K562 (cell line): ENCODE measurements around the gene GYS1. TPM values are rescaled to one million over a fixed set of nuclear protein-coding genes. Genes with fewer than 3 reads are reported as not detected.

ENCODE experiments used
- KDM2B ChIP-seq: fragments of 250-450 bp; sonication (Bioruptor Pico); IDR thresholded peaks from 2 replicates; pipeline ENCODE4 v1.8.0; 2021; ENCODE audit warnings: mild to moderate bottlenecking, moderate library complexity
- NEUROD1 ChIP-seq: fragments of 150-350 bp; IDR thresholded peaks from 2 replicates; pipeline ENCODE4 v1.6.1; 2014; ENCODE audit warnings: borderline replicate concordance, low read length, low read depth; ENCODE audit not compliant: partially characterized antibody
- POU5F1 ChIP-seq: fragments of 150-350 bp; IDR thresholded peaks from 2 replicates; pipeline ENCODE4 v1.6.1; 2014; ENCODE audit warnings: borderline replicate concordance, low read length, low read depth, mild to moderate bottlenecking; ENCODE audit not compliant: partially characterized antibody
- RFX7 ChIP-seq: fragments of 250-450 bp; sonication (Bioruptor Pico); IDR thresholded peaks from 2 replicates; pipeline ENCODE4 v1.5.1; 2021; ENCODE audit warnings: mild to moderate bottlenecking
- SIX5 ChIP-seq, 2 experiments: IDR thresholded peaks; 2 replicates each; pipeline ENCODE4 v1.6.1; 2011; ENCODE audit warnings: low read length in 2 of 2, borderline replicate concordance in 1 of 2, low read depth in 1 of 2, mild to moderate bottlenecking in 1 of 2, moderate library complexity in 1 of 2; ENCODE audit not compliant: insufficient read depth in 1 of 2
- SP1 ChIP-seq: sonication (generic); formaldehyde crosslinking; IDR thresholded peaks from 2 replicates; pipeline ENCODE4 v1.8.1; 2022; ENCODE audit warnings: mild to moderate bottlenecking, missing genetic modification reagents
- TEAD2 ChIP-seq: fragments of 450-650 bp; IDR thresholded peaks from 2 replicates; pipeline ENCODE4 v1.6.1; 2016; ENCODE audit warnings: missing genetic modification characterization, control low read depth, missing compliant biosample characterization
- XRCC5 ChIP-seq: fragments of 200-400 bp; formaldehyde crosslinking; IDR thresholded peaks from 2 replicates; pipeline ENCODE4 v1.6.1; 2017; ENCODE audit warnings: low read depth, mild to moderate bottlenecking, low read length
- ZNF197 ChIP-seq: fragments of 200-800 bp; sonication (Bioruptor generic); IDR thresholded peaks from 2 replicates; pipeline ENCODE4 v1.6.1; 2016; ENCODE audit warnings: low read depth, missing genetic modification characterization, missing compliant biosample characterization
- ZNF764 ChIP-seq: fragments of 250-450 bp; sonication (Bioruptor Pico); IDR thresholded peaks from 2 replicates; pipeline ENCODE4 v1.4.0; 2020; ENCODE audit warnings: low read depth, mild to moderate bottlenecking, moderate library complexity
- polyA plus RNA-seq, 8 experiments: library from polyadenylated mRNA; depleted of rRNA in 4 of 8; stranded (reverse) in 5 of 8; unstranded in 3 of 8; fragments of >200 nt; fragmentation: Nextera tagmentation in 2 of 8; fragmentation: Illumina TruSeq in 1 of 8; extraction: Ambion mirVana in 2 of 8; extraction: Trizol in 1 of 8; gene quantifications; 2 replicates each; pipeline versions ENCODE4 v1.2.1 to v1.2.3, GENCODE V29; 2011 to 2014; ENCODE audit warnings: inconsistent platforms in 1 of 8, missing spikeins in 1 of 8
- total RNA-seq, 7 experiments: library from RNA; depleted of rRNA in 6 of 7; stranded (reverse); fragments of >200 nt in 6 of 7; fragmentation: Illumina TruSeq in 2 of 7; extraction: Trizol in 2 of 7; gene quantifications; 2 replicates each; pipeline versions ENCODE4 v1.2.1 to v1.2.3, GENCODE V29; 2011 to 2021; ENCODE audit warnings: low replicate concordance in 1 of 7
- TF ChIP-seq, protein P1 (sequence below), 2 experiments: fragments of 450-650 bp in 1 of 2; sonication (generic) in 1 of 2; formaldehyde crosslinking in 1 of 2; IDR thresholded peaks in 1 of 2; conservative IDR thresholded peaks in 1 of 2; 2 replicates each; pipeline versions ENCODE4 v1.6.1 to v1.8.1; 2016 to 2023; ENCODE audit warnings: mild to moderate bottlenecking in 2 of 2, moderate library complexity in 2 of 2, inconsistent platforms in 1 of 2, missing genetic modification reagents in 1 of 2
- TF ChIP-seq, protein P2 (sequence below): sonication (generic); formaldehyde crosslinking; IDR thresholded peaks from 2 replicates; pipeline ENCODE4 v1.8.1; 2022; ENCODE audit warnings: missing genetic modification reagents
- TF ChIP-seq, protein P3 (sequence below), 2 experiments: fragments of 250-450 bp in 1 of 2; fragments of 450-650 bp in 1 of 2; sonication (Bioruptor Pico) in 1 of 2; IDR thresholded peaks; 2 replicates each; pipeline versions ENCODE4 v1.6.1 to v1.8.0; 2016 to 2021; ENCODE audit warnings: mild to moderate bottlenecking in 2 of 2, moderate library complexity in 2 of 2, missing compliant biosample characterization in 1 of 2, missing genetic modification characterization in 1 of 2

The GYS1 gene
- total and polyA plus RNA-seq, 9 of the 15 experiments (the other 6 are each of a cell fraction or from before 2014, with no cell fraction given) = 1.9 to 31.1 (median 15.2) TPM

DNA sequence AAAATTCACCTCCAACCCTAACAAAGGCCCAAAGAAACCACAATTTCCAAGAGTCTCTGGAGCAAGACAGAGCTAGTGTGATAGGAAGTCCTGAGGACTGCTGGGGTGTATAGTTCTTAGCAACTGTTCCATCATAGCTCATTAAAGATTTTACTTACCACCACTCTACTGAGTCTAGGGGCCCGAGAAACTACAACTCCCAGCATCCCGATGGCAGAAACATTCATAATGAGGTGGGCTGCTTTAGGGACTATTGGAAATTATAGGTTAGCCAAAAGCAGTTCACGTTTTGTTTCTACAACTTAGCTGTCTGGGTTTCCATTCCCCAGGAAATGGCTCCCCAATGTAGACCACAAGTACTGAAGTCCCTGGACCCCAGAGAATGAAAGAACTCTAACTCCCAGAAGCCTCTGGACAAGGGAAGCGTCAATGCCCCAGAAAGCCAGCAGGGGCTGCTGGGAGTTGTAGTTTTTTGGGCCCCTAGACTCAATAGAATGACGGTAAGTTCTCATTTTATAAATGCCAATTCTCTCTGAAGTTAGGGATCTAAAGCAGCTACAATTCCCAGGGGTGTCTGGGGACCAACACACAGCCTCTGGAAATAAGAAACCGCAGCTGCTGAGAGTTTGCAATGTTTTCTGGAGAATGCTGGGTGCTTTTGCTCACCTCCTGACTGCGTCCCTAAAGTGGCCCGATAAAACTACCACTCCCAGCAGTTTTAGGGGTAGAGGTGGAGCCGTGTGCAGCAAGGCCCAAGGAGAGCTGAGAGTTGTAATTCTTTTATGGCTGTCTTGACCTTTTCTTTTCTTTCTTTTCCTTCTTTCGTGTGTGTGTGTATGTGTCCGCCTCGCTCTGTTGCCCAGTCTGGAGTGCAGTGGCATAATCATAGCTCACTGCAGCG lies 16.9 kb downstream of the GYS1 start (continued):
- TF ChIP-seq NEUROD1 (no peak), TEAD2 (0 out of 2 replicates have a peak, but pooled peaks have one; percentile 3), KDM2B (CRISPR knock-in tag) (no peak), ZNF197 (peak; percentile 82; the same call in 1 of the 2 replicates), SIX5 (IDR thresholded peaks at IDR 0.05; ENCODE audit: borderline replicate concordance in 1 of 2, insufficient read depth in 1 of 2, low read depth in 1 of 2, low read length in 2 of 2) (peak; percentile 98 to 99), SP1 (CRISPR knock-in tag) (peak; percentile 54; the same call in 1 of the 2 replicates), POU5F1 (peak; percentile 24), XRCC5 (0 out of 2 replicates have a peak, but pooled peaks have one; percentile 38), RFX7 (no peak), ZNF764 (CRISPR knock-in tag) (no peak)
- TF ChIP-seq, protein P1, sequence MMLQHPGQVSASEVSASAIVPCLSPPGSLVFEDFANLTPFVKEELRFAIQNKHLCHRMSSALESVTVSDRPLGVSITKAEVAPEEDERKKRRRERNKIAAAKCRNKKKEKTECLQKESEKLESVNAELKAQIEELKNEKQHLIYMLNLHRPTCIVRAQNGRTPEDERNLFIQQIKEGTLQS (IDR thresholded peaks at IDR 0.05) = no peak
- TF ChIP-seq, protein P1 (CRISPR knock-in tag; conservative IDR thresholded peaks at IDR 0.05) = no peak
- TF ChIP-seq, protein P2, sequence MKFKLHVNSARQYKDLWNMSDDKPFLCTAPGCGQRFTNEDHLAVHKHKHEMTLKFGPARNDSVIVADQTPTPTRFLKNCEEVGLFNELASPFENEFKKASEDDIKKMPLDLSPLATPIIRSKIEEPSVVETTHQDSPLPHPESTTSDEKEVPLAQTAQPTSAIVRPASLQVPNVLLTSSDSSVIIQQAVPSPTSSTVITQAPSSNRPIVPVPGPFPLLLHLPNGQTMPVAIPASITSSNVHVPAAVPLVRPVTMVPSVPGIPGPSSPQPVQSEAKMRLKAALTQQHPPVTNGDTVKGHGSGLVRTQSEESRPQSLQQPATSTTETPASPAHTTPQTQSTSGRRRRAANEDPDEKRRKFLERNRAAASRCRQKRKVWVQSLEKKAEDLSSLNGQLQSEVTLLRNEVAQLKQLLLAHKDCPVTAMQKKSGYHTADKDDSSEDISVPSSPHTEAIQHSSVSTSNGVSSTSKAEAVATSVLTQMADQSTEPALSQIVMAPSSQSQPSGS = no peak
- TF ChIP-seq, protein P3, sequence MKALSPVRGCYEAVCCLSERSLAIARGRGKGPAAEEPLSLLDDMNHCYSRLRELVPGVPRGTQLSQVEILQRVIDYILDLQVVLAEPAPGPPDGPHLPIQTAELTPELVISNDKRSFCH (CRISPR knock-in tag; IDR thresholded peaks at IDR 0.05) = no peak
- TF ChIP-seq, protein P3 (tag; IDR thresholded peaks at IDR 0.05) = peak; percentile 61; the same call in 1 of the 2 replicates
